Esophagus mucosa (tissue), 1 donor: ENCODE data around the gene MACROD2. TPM values are rescaled to one million over a fixed set of nuclear protein-coding genes. Genes with fewer than 3 reads are reported as not detected.
A peak's percentile ranks its signal among the peaks of the same experiment; 100 is the strongest.

Experiments used
- ATAC-seq: fragments of 200-7000 bp; cut with Tn5 transposase; one replicate; pipeline ENCODE4 v1.9.1; 2020
- total RNA-seq: library from RNA; stranded (reverse); gene quantifications from one replicate; pipeline ENCODE4 v1.2.4, GENCODE V29; 2023
- donor health status: DM: yes; HTN: yes; CAD: no.

MACROD2 gene
- total RNA-seq, 1 donor from 2014 or later, result 2.2 TPM

GRCh38 chr20:14673164-14673563, 677.8 kb downstream of the MACROD2 start:
- no peak for ATAC-seq

GRCh38 chr20:14677455-14677854, 682.1 kb downstream of the MACROD2 start:
- ATAC-seq, result no peak

GRCh38 chr20:14685183-14685582, 689.9 kb downstream of the MACROD2 start:
- ATAC-seq, result no peak

- peak; percentile 55 for ATAC-seq
Measured at GRCh38 chr20:14687313-14687712, 692.0 kb downstream of the MACROD2 start.

GRCh38 chr20:14688005-14688404, 692.7 kb downstream of the MACROD2 start:
- ATAC-seq, result no peak

GRCh38 chr20:14691994-14692393, 696.7 kb downstream of the MACROD2 start:
- peak; percentile 89 for ATAC-seq

- no peak for ATAC-seq
Measured at GRCh38 chr20:14696478-14696877, 701.2 kb downstream of the MACROD2 start.

GRCh38 chr20:14696937-14697336, 701.6 kb downstream of the MACROD2 start:
- ATAC-seq, result no peak

GRCh38 chr20:14698125-14698524, 702.8 kb downstream of the MACROD2 start:
- no peak for ATAC-seq

- ATAC-seq, result no peak
Measured at GRCh38 chr20:14698605-14699373, 703.5 kb downstream of the MACROD2 start.

GRCh38 chr20:14700639-14700960, 705.3 kb downstream of the MACROD2 start:
- ATAC-seq, result peak; percentile 71

GRCh38 chr20:14701326-14701725, 706.0 kb downstream of the MACROD2 start:
- no peak for ATAC-seq

- ATAC-seq, result no peak
Measured at GRCh38 chr20:14706555-14706954, 711.2 kb downstream of the MACROD2 start.

- no peak for ATAC-seq
Measured at GRCh38 chr20:14707026-14707680, 711.8 kb downstream of the MACROD2 start.

- ATAC-seq, result no peak
Measured at GRCh38 chr20:14707865-14708596, 712.7 kb downstream of the MACROD2 start.

- ATAC-seq, result no peak
Measured at GRCh38 chr20:14709439-14709838, 714.1 kb downstream of the MACROD2 start.

GRCh38 chr20:14710951-14711350, 715.6 kb downstream of the MACROD2 start:
- ATAC-seq, result no peak

GRCh38 chr20:14711652-14712051, 716.3 kb downstream of the MACROD2 start:
- ATAC-seq, result no peak

- peak; percentile 87 for ATAC-seq
Measured at GRCh38 chr20:14712302-14712739, 717.0 kb downstream of the MACROD2 start.

- ATAC-seq, result no peak
Measured at GRCh38 chr20:14715400-14715799, 720.1 kb downstream of the MACROD2 start.

- no peak for ATAC-seq
Measured at GRCh38 chr20:14716351-14716801, 721.1 kb downstream of the MACROD2 start.

GRCh38 chr20:14717134-14717999, 722.1 kb downstream of the MACROD2 start:
- peak; percentile 61 for ATAC-seq
